ENCODE data around the gene TRIM5. TPM values are rescaled to one million over a fixed set of nuclear protein-coding genes. Genes with fewer than 3 reads are reported as not detected.
"Not testable (repeated sequence)": the region's sequence is repeated elsewhere in the genome, so short reads cannot be mapped to it uniquely, and the experiment has no call there.

Gene TRIM5
- total RNA-seq, 2 experiments from 2014 or later: 5.9 to 8.0 TPM

GRCh38 chr11:5682890-5683441, 1.9 kb downstream of the TRIM5 start:
- peaks cover 26% of the 10 kb centered on the region for H3K36me3 ChIP-seq (ENCODE audit: insufficient read depth, low read length)
- H3K36me3 Mint-ChIP-seq (ENCODE audit: low read depth): peaks cover 49% of the 10 kb centered on the region
- ATAC-seq (ENCODE audit: poor library complexity); CTCF ChIA-PET; H3K9me3 ChIP-seq (ENCODE audit: control insufficient read depth in 1 of 2, insufficient read depth in 1 of 2, low read length in 2 of 2); H3K4me3 ChIP-seq (ENCODE audit: low read length); H3K27ac ChIP-seq (ENCODE audit: low read depth in 1 of 2, low read length in 2 of 2); H3K27me3 ChIP-seq (ENCODE audit: control insufficient read depth in 1 of 2, insufficient read depth in 2 of 2, low read length in 2 of 2); DNase-seq; H3K27me3 Mint-ChIP-seq; H3K9me3 Mint-ChIP-seq: not testable (repeated sequence)
- peaks cover 26% of the 10 kb centered on the region for H3K4me1 ChIP-seq (ENCODE audit: insufficient read depth, low read length)
- H3K27ac Mint-ChIP-seq: peak overlapping the region; percentile 88
- POLR2A ChIA-PET: interaction anchor here (0.6 kb wide), 1 partner anchor 78 kb away, joined by 3 read pairs; no protein-coding TSS in a partner anchor
- peaks cover 68% of the 10 kb centered on the region for H3K4me1 Mint-ChIP-seq (ENCODE audit: low read depth)
- intact Hi-C loops (cut with DNase I, micrococcal nuclease): loop anchor here (5.0 to 10.0 kb wide), 5 partner anchors 56 to 1288 kb away; partner anchors contain the start of genes CNGA4 (in 1 of the 2), FHIP1B (in 1 of the 2), OR52N2 (in 1 of the 2) and TRIM21 (in 1 of the 2)
- H3K4me3 Mint-ChIP-seq: peak overlapping the region; percentile 94

DNA sequence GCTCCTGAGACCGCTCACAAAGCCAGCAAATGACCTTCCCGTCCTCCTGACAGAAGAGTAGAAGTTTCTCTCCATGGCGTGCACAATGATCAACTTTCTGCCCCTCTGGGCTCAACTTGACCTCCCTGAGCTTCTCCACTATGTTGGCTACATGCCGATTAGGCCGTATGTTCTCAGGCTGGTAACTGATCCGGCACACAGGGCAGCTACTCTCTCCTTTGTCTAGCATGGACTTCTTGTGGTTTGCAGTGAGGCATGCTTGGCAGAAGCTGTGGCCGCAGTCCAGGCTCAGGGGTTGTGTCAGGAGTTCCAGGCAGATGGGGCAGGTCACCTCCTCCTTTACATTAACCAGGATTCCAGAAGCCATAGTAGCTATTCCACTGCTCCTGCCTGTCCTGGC, 5.1 kb downstream of the TRIM5 start:
- Histone ChIP-seq H3K36me3 (ENCODE audit: insufficient read depth, low read length) (peaks cover 32% of the 10 kb centered on the region), H3K27ac (ENCODE audit: low read depth in 1 of 2, low read length in 2 of 2) (no peak overlapping the region), H3K4me1 (ENCODE audit: insufficient read depth, low read length) (peaks cover 14% of the 10 kb centered on the region), H3K4me3 (ENCODE audit: low read length) (no peak overlapping the region), H3K27me3 (ENCODE audit: control insufficient read depth in 1 of 2, insufficient read depth in 2 of 2, low read length in 2 of 2) (no peaks in the 10 kb centered on the region), H3K9me3 (ENCODE audit: control insufficient read depth in 1 of 2, insufficient read depth in 1 of 2, low read length in 2 of 2) (peaks cover 0 to 4% of the 10 kb centered on the region in 2 experiments)
- peaks cover 66% of the 10 kb centered on the region for H3K36me3 Mint-ChIP-seq (ENCODE audit: low read depth)
- H3K9me3 Mint-ChIP-seq: no peaks in the 10 kb centered on the region
- no peaks in the 10 kb centered on the region for H3K27me3 Mint-ChIP-seq
- H3K4me3 Mint-ChIP-seq: no peak overlapping the region
- TF ChIP-seq, protein P1, sequence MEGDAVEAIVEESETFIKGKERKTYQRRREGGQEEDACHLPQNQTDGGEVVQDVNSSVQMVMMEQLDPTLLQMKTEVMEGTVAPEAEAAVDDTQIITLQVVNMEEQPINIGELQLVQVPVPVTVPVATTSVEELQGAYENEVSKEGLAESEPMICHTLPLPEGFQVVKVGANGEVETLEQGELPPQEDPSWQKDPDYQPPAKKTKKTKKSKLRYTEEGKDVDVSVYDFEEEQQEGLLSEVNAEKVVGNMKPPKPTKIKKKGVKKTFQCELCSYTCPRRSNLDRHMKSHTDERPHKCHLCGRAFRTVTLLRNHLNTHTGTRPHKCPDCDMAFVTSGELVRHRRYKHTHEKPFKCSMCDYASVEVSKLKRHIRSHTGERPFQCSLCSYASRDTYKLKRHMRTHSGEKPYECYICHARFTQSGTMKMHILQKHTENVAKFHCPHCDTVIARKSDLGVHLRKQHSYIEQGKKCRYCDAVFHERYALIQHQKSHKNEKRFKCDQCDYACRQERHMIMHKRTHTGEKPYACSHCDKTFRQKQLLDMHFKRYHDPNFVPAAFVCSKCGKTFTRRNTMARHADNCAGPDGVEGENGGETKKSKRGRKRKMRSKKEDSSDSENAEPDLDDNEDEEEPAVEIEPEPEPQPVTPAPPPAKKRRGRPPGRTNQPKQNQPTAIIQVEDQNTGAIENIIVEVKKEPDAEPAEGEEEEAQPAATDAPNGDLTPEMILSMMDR (IDR thresholded peaks at IDR 0.05): no peak
- H3K4me1 Mint-ChIP-seq (ENCODE audit: low read depth): peaks cover 57% of the 10 kb centered on the region
- POLR2A ChIA-PET: interaction anchor here (2.3 kb wide), 1 partner anchor 10 kb away, joined by 9 read pairs; the partner anchor contains the start of gene TRIM22
- ATAC-seq (ENCODE audit: poor library complexity): no peak
- no peak for DNase-seq
- CTCF ChIA-PET: no interaction called here
- intact Hi-C loops (cut with DNase I, micrococcal nuclease): loop anchor here (5.0 to 10.0 kb wide), 5 partner anchors 53 to 1285 kb away; partner anchors contain the start of genes CNGA4 (in 1 of the 2), FHIP1B (in 1 of the 2), OR52N2 (in 1 of the 2) and TRIM21 (in 1 of the 2)
- no peak overlapping the region for H3K27ac Mint-ChIP-seq

DNA sequence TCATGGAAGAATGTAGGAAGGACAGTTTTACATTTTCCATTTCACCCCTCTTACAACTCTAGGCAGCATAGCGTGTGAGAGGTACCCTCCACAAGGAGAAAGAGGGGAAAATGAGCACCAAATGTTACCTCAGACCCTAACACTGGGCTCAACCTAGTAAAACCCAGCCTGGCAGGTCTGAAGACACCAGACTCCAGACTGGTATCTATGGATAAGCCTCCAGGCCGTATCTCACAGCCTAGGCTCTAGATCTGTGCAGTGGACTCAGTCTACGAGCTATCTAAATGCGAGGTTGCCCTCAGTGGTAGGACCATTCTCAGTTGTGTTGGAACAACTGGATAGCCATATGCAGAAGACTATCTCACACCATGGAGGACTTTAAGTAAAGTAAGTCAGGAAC, 10.5 kb downstream of the TRIM5 start:
- Mint-ChIP-seq H3K36me3 (ENCODE audit: low read depth) (peaks cover 84% of the 10 kb centered on the region), H3K9me3 (no peaks in the 10 kb centered on the region), H3K4me3 (no peak overlapping the region), H3K27me3 (no peaks in the 10 kb centered on the region), H3K4me1 (ENCODE audit: low read depth) (peaks cover 39% of the 10 kb centered on the region), H3K27ac (no peak overlapping the region)
- POLR2A ChIA-PET: interaction anchor here (1.2 kb wide), 1 partner anchor 16 kb away, joined by 4 read pairs; no protein-coding TSS in a partner anchor
- TF ChIP-seq, protein P1 (IDR thresholded peaks at IDR 0.05): no peak
- H3K4me3 ChIP-seq (ENCODE audit: low read length): no peak overlapping the region
- H3K27me3 ChIP-seq (ENCODE audit: control insufficient read depth in 1 of 2, insufficient read depth in 2 of 2, low read length in 2 of 2): no peaks in the 10 kb centered on the region
- H3K36me3 ChIP-seq (ENCODE audit: insufficient read depth, low read length): peaks cover 41% of the 10 kb centered on the region
- H3K27ac ChIP-seq (ENCODE audit: low read depth in 1 of 2, low read length in 2 of 2): no peak overlapping the region
- DNase-seq: no peak
- CTCF ChIA-PET: no interaction called here
- intact Hi-C loops (cut with DNase I, micrococcal nuclease): no loop called here
- no peak for ATAC-seq (ENCODE audit: poor library complexity)
- peaks cover 3% of the 10 kb centered on the region for H3K4me1 ChIP-seq (ENCODE audit: insufficient read depth, low read length)
- peaks cover 0 to 4% of the 10 kb centered on the region in 2 experiments for H3K9me3 ChIP-seq (ENCODE audit: control insufficient read depth in 1 of 2, insufficient read depth in 1 of 2, low read length in 2 of 2)
